ENCODE results near the gene ASPRV1. TPM values are rescaled to one million over a fixed set of nuclear protein-coding genes. Genes with fewer than 3 reads are reported as not detected.
A peak's percentile ranks its signal among the peaks of the same experiment; 100 is the strongest.

Gene ASPRV1
- polyA plus RNA-seq, 2 of the 4 experiments (the other 2 are of a cell fraction), result 0.36 TPM

- no peak for FAIRE-seq
- no peak for DNase-seq (ENCODE audit: low read depth in 1 of 2, low spot score in 1 of 2)
- WGBS (ENCODE audit: missing lambda C conversion rate), result 97% methylated on average over 1 of the region's 1 CpG
- Histone ChIP-seq H3K9me3 (no peaks in the 10 kb centered on the region), H3K27ac (no peak overlapping the region), H3K4me3 (no peak overlapping the region), H3K4me2 (no peak overlapping the region), H3K4me1 (no peaks in the 10 kb centered on the region)
- no peak for ATAC-seq
- CTCF ChIA-PET, result interaction anchor here (1.1 to 3.2 kb wide), 2 partner anchors 9 to 55 kb away, joined by 3 to 13 read pairs; no protein-coding TSS in a partner anchor
- TF ChIP-seq KDM1A (IDR thresholded peaks at IDR 0.05; ENCODE audit: low read depth) (no peak), GATA3 (IDR thresholded peaks at IDR 0.05; ENCODE audit: borderline replicate concordance) (no peak), HOXB5 (CRISPR knock-in tag; IDR thresholded peaks at IDR 0.05) (no peak), HOXA7 (CRISPR knock-in tag; IDR thresholded peaks at IDR 0.05) (no peak), ESRRA (IDR thresholded peaks at IDR 0.05; ENCODE audit: borderline replicate concordance, low read length) (no peak), EHF (CRISPR knock-in tag; IDR thresholded peaks at IDR 0.05) (no peak), MAZ (IDR thresholded peaks at IDR 0.05; ENCODE audit: borderline replicate concordance, low read depth, low read length) (no peak), RCOR1 (IDR thresholded peaks at IDR 0.05; ENCODE audit: low read depth, low read length) (no peak), RNF2 (IDR thresholded peaks at IDR 0.05; ENCODE audit: borderline replicate concordance, low read depth) (no peak), EP300 (IDR thresholded peaks at IDR 0.05) (no peak), NFE2L2 (conservative IDR thresholded peaks at IDR 0.05; ENCODE audit: low read length) (no peak)
- TF ChIP-seq, protein P1, sequence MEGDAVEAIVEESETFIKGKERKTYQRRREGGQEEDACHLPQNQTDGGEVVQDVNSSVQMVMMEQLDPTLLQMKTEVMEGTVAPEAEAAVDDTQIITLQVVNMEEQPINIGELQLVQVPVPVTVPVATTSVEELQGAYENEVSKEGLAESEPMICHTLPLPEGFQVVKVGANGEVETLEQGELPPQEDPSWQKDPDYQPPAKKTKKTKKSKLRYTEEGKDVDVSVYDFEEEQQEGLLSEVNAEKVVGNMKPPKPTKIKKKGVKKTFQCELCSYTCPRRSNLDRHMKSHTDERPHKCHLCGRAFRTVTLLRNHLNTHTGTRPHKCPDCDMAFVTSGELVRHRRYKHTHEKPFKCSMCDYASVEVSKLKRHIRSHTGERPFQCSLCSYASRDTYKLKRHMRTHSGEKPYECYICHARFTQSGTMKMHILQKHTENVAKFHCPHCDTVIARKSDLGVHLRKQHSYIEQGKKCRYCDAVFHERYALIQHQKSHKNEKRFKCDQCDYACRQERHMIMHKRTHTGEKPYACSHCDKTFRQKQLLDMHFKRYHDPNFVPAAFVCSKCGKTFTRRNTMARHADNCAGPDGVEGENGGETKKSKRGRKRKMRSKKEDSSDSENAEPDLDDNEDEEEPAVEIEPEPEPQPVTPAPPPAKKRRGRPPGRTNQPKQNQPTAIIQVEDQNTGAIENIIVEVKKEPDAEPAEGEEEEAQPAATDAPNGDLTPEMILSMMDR (IDR thresholded peaks at IDR 0.05), result no peak
- TF ChIP-seq, protein P2, sequence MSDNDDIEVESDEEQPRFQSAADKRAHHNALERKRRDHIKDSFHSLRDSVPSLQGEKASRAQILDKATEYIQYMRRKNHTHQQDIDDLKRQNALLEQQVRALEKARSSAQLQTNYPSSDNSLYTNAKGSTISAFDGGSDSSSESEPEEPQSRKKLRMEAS (IDR thresholded peaks at IDR 0.05), result no peak
- POLR2A ChIA-PET, result no interaction called here
Measured at GRCh38 chr2:69954084-69954483, 7.3 kb downstream of the ASPRV1 start.

DNA sequence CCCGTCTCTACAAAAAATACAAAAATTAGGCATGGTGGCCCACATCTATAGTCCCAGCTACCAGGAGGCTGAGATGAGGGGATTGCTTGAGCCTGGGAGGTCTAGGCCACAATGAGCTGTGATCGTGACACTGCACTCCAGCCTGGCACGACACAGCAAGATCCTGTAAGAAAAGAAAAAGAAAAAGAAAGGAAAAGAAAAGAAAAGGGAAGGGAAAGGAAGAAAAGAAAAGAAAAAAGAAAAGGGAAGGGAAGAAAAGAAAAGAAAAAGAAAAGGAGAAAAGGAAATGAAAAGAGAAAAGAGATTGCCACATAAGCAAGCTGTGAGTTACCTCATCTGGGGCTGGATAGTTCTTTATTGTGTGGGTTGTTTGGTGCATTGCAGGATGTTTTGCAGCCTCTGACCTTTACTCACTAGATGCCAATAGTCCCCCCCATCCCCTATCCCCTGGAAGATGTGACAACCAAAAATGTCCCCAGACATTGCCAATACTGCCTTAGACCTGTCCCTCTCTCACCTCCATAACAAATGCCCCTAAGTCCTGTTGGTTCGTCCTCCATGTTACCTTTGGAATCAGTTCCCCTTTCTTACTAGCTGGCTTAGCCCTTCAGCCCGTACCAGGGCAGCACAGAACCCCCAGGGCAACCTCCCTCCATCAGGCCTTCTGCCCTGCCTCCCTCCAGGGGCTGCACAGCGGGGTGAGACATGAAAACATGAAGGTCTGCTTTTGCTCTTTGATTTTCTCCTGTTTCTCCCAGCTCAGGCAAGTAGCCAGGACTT is 8.9 kb downstream of the ASPRV1 start:
- H3K4me3 ChIP-seq, result no peak overlapping the region
- no peak for ATAC-seq
- no peak for DNase-seq (ENCODE audit: low read depth in 1 of 2, low spot score in 1 of 2)
- CTCF ChIA-PET, result interaction anchor here (1.0 to 1.8 kb wide), 2 partner anchors 9 to 12 kb away, joined by 3 to 4 read pairs; partner anchors contain the start of gene ASPRV1
- no peak for FAIRE-seq
- H3K27ac ChIP-seq, result 0 out of 6 replicates have a peak overlapping the region, but pooled peaks of 1 of the 2 experiments have one; percentile 16
- WGBS (ENCODE audit: missing lambda C conversion rate), result 80% methylated on average over 6 of the region's 6 CpGs
- POLR2A ChIA-PET, result no interaction called here
- H3K9me3 ChIP-seq, result no peaks in the 10 kb centered on the region
- H3K4me2 ChIP-seq, result no peak overlapping the region
- H3K4me1 ChIP-seq, result peaks cover under 1% of the 10 kb centered on the region; the same call in 2 of the 3 replicates
- TF ChIP-seq CHD2 (IDR thresholded peaks at IDR 0.05; ENCODE audit: low read length, partially characterized antibody), result no peak
- TF ChIP-seq SMC3 (IDR thresholded peaks at IDR 0.05), result no peak
- no peak for TF ChIP-seq TP53 (CRISPR knock-in tag; IDR thresholded peaks at IDR 0.05)
- TF ChIP-seq FOSB (CRISPR knock-in tag; IDR thresholded peaks at IDR 0.05), result no peak
- no peak for TF ChIP-seq CBX2 (IDR thresholded peaks at IDR 0.05; ENCODE audit: borderline replicate concordance, low read depth)
- TF ChIP-seq, protein P1 (IDR thresholded peaks at IDR 0.05), result no peak
- no peak for TF ChIP-seq GATA3 (IDR thresholded peaks at IDR 0.05; ENCODE audit: borderline replicate concordance)
- no peak for TF ChIP-seq HOXA7 (CRISPR knock-in tag; IDR thresholded peaks at IDR 0.05)
- TF ChIP-seq JUN (IDR thresholded peaks at IDR 0.05), result no peak
- no peak for TF ChIP-seq RARB (CRISPR knock-in tag; IDR thresholded peaks at IDR 0.05)
- no peak for TF ChIP-seq NPAS2 (CRISPR knock-in tag; IDR thresholded peaks at IDR 0.05; ENCODE audit: borderline replicate concordance)
- TF ChIP-seq POLR2AphosphoS2 (conservative IDR thresholded peaks at IDR 0.05; ENCODE audit: low read length), result no peak
